WERI-Rb-1 (cell line): ENCODE data around the gene GPR146.
A peak's percentile ranks its signal among the peaks of the same experiment; 100 is the strongest.

Experiments
- DNase-seq: peaks from one replicate; pipeline ENCODE4 v3.0.0-alpha.2; 2020
- H3K27ac ChIP-seq: fragments of 250-450 bp; sonication (Bioruptor Pico); 2 replicates; pipeline ENCODE4 v1.5.1; 2020; ENCODE audit warnings: mild to moderate bottlenecking, moderate library complexity
- H3K27me3 ChIP-seq: fragments of 250-450 bp; sonication (Bioruptor Pico); 2 replicates; pipeline ENCODE4 v1.5.1; 2021; ENCODE audit warnings: mild to moderate bottlenecking, low read depth, moderate library complexity; ENCODE audit not compliant: insufficient read depth, severe bottlenecking
- H3K36me3 ChIP-seq: fragments of 250-450 bp; sonication (Bioruptor Pico); 2 replicates; pipeline ENCODE4 v1.5.1; 2020; ENCODE audit warnings: mild to moderate bottlenecking, moderate library complexity
- H3K4me3 ChIP-seq: 2 replicates; pipeline ENCODE4 v1.5.1; 2011; ENCODE audit warnings: low read depth, mild to moderate bottlenecking, control low read depth, low read length
- H3K9me3 ChIP-seq: fragments of 250-450 bp; sonication (Bioruptor Pico); 2 replicates; pipeline ENCODE4 v1.5.1; 2021; ENCODE audit warnings: mild to moderate bottlenecking, moderate library complexity; ENCODE audit not compliant: severe bottlenecking
- TF ChIP-seq, protein P1 (sequence below): IDR thresholded peaks from 2 replicates; pipeline ENCODE4 v1.5.1; 2011; ENCODE audit warnings: low read depth, mild to moderate bottlenecking, control low read depth, inconsistent platforms, low read length

Gene GPR146

DNA sequence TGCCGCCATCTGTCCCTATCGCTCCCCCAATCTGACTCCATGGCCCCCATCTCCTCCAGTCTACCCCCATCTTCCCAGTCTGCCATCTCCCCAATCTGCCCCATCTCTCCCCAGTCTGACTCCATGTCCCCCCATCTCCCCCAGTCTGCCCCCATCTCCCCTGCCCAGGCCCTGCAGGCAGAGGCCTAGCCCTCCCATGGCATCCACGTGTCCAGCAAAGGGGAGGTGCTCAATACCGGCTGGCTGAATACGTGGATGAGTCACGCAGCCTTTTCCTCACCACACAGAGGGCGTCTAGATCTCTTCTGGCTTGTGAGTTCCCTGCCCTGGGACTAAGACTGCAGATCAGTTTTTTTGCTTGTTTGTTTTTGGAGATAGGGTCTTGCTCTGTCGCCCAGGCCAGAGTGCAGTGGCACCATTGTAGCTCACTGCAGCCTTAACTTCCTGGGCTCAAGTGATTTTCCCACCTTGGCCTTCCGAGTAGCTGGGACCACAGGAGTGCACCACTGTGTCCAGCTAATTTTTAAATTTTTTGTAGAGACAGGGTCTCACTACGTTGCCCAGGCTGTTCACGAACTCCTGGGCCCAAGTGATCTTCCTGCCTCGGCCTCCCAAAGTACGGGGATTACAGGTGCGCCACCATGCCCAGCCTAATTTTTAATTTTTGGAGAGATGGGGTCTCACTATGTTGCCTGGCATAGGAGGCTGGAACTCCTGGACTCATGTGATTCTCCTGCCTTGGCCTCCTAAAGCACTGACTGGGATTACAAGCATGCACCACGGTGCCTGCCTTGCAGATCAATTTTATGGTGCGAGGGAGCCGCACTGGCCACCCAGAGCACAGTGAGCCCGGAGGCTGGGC, 15.3 kb upstream of the GPR146 start:
- H3K27me3 ChIP-seq = no peaks in the 10 kb centered on the region
- H3K4me3 ChIP-seq = peak overlapping the region; percentile 65
- TF ChIP-seq, protein P1, sequence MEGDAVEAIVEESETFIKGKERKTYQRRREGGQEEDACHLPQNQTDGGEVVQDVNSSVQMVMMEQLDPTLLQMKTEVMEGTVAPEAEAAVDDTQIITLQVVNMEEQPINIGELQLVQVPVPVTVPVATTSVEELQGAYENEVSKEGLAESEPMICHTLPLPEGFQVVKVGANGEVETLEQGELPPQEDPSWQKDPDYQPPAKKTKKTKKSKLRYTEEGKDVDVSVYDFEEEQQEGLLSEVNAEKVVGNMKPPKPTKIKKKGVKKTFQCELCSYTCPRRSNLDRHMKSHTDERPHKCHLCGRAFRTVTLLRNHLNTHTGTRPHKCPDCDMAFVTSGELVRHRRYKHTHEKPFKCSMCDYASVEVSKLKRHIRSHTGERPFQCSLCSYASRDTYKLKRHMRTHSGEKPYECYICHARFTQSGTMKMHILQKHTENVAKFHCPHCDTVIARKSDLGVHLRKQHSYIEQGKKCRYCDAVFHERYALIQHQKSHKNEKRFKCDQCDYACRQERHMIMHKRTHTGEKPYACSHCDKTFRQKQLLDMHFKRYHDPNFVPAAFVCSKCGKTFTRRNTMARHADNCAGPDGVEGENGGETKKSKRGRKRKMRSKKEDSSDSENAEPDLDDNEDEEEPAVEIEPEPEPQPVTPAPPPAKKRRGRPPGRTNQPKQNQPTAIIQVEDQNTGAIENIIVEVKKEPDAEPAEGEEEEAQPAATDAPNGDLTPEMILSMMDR = no peak
- peaks cover 23% of the 10 kb centered on the region for H3K36me3 ChIP-seq
- peak overlapping the region; percentile 65 for H3K27ac ChIP-seq
- peak; percentile 77 for DNase-seq
- no peaks in the 10 kb centered on the region for H3K9me3 ChIP-seq

DNA sequence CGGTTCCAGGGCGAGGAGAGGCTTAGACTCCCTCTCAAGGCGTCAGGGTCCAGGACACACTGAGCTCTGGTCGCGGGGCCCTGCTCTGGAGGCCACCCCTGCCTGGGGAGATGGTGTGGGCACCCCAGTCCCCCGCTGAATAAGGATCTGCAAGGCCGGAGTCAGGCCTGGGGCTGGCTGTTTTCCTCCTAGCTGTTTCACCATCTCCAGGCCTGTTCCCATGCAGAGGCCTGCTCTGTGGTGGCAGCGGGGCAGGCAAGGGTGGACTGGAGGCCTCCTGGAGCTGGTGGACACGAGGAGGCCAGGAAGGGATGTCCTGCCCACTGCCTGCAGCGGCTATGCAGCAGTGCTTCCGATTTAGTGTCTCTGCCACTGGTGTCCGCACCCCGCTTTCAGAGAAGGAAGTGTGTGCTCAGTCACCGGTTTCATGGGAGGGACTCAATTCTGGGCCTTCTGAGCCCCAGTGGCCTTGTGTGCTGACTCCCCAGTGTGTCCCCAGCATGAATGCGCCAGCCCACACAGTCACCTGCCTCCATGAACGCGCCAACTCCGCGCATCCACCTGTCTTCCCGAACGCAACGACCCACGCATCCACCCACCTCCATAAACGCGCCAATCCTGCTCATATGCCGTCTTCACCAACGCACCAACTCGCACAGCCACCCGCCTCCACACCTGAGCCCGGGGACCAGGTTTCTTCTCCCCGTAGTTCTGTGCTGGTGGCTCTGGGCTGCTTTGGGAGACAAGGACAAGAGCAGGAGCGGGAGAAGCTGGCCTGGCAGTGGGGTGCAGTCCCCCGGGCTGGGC, 14.5 kb upstream of the GPR146 start:
- no peak for DNase-seq
- Histone ChIP-seq H3K27ac (peak overlapping the region; percentile 65), H3K27me3 (no peaks in the 10 kb centered on the region), H3K36me3 (peaks cover 19% of the 10 kb centered on the region), H3K9me3 (no peaks in the 10 kb centered on the region), H3K4me3 (no peak overlapping the region)
- TF ChIP-seq, protein P1 = no peak

DNA sequence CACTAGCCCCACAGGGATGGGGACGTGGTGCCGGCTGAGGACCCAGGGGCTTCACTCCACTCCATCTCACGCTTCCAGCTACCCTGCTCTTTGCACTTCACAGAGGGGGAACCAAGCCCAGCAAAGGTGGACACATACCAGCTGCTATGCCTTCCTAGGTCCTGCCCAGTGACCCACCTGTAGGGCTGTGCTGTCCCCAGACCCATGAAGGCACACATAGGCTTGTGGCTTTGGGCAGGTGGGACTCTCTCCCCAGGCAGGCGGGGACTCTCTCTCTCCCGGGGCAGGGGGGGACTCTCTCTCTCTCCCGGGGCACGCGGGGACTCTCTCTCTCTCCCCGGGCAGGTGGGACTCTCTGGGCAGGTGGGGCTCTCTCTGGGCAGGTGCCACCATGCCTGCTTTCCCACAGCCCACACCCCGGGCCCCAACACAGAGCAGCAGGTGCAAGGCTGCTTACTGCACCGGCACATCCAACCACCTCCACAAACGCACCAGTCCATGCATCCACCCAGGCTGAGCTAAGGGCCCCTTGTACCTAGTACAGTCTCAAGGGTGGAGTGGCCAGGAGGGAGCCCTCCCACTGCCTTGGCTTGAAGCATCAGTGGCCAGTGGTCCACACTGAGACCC, 13.8 kb upstream of the GPR146 start:
- no peak for DNase-seq
- Histone ChIP-seq H3K4me3 (no peak overlapping the region), H3K27me3 (no peaks in the 10 kb centered on the region), H3K9me3 (no peaks in the 10 kb centered on the region), H3K27ac (no peak overlapping the region), H3K36me3 (peaks cover 14% of the 10 kb centered on the region)
- TF ChIP-seq, protein P1 = no peak

DNA sequence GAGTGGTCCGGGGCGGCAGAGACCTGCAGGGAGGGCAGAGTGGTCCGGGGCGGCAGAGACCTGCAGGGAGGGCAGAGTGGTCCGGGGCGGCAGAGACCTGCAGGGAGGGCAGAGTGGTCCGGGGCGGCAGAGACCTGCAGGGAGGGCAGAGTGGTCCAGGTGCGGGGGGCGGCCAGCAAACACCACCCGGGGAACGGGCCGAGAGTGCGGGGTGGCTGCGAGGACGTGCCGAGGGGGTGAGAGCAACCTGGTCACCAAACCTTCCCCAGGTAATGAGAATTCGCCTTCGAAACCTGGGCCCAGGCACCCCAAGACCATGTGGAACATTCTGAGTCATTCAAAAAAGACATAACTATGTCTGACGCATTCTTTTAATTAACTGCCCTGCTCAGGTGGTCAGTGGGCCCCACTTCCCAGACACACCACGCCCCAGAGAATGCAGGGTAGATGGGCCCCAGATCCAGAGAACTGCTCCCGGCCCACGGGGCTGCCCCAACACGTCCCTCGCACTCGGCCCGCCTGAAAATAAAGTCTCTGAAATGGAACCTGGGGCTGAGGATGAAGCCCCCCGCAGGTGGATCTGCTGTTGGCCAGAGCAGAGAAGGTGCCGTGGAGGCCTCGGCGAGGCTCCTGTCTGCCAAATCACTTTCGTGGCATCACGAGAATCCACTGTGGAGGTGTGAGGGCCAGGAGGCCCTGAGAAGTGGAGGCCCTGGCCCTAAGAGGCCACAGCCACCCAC, 12.5 kb upstream of the GPR146 start:
- no peaks in the 10 kb centered on the region for H3K9me3 ChIP-seq
- TF ChIP-seq, protein P1 = no peak

DNA sequence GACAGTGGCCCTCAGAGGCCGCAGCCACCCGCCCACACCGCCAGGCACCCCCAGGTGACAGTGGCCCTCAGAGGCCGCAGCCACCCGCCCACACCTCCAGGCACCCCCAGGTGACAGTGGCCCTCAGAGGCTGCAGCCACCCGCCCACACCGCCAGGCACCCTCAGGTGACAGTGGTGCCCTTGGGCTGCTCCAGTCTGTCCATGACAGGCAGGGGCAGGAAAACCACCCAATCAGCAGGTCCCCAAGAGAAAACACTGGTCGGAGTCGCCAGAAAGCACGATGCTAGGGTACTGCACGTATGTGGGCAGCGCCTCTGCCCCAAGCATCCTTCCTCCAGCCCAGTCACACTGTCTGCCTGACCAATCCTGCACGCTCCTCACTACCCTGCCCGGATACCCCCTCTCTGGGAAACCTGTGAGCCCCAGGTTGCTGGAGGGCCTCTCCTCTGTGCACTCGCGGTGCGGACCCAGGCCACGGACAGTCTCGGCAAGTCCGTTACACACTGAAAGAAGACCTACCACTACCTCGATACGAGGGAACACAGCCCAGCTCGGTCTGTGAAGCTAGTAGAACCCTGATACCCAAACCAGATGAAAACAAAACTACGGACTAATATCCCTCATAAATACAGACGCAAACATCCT, 11.7 kb upstream of the GPR146 start:
- H3K27me3 ChIP-seq = no peaks in the 10 kb centered on the region
- no peaks in the 10 kb centered on the region for H3K9me3 ChIP-seq
- no peaks in the 10 kb centered on the region for H3K36me3 ChIP-seq
- TF ChIP-seq, protein P1 = no peak
- no peak overlapping the region for H3K27ac ChIP-seq
- no peak for DNase-seq
- H3K4me3 ChIP-seq = no peak overlapping the region

More for the DNA sequence above, 12.5 kb upstream of the GPR146 start:
- Histone ChIP-seq H3K36me3 (peaks cover under 1% of the 10 kb centered on the region; the same call in 1 of the 2 replicates), H3K4me3 (no peak overlapping the region), H3K27me3 (no peaks in the 10 kb centered on the region), H3K27ac (no peak overlapping the region)
- no peak for DNase-seq
